Activated T-cell treated with anti-CD3 and anti-CD28 coated beads, Interleukin-2, amount 50 U/mL, for 1 hour (primary cell): ENCODE measurements around the gene UBE3D.
"Not testable (repeated sequence)": the region's sequence is repeated elsewhere in the genome, so short reads cannot be mapped to it uniquely, and the experiment has no call there.

ENCODE experiments used
- DNase-seq: peaks from one replicate; pipeline ENCODE4 v3.0.0-alpha.2; 2020

Gene UBE3D

DNA sequence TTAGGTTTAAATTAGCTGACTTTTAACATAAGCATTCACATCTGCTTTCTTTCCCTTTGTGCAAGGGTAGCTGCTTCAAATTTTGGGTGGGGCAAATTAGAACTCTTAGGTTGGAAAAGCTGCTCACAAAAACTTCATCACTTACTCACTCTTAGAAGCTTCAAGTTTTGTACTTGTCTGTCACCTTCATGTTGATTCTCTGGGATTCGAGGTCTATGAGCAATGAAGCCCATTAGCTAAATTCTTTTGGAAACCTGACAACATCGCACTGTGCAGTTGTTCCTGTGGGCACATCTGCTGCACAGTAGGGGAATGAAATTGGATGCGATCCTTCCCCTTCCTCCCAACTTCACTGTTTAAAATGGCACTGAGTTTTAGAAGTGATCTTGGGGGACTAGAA is 156.1 kb downstream of the UBE3D start:
- DNase-seq: no peak

DNA sequence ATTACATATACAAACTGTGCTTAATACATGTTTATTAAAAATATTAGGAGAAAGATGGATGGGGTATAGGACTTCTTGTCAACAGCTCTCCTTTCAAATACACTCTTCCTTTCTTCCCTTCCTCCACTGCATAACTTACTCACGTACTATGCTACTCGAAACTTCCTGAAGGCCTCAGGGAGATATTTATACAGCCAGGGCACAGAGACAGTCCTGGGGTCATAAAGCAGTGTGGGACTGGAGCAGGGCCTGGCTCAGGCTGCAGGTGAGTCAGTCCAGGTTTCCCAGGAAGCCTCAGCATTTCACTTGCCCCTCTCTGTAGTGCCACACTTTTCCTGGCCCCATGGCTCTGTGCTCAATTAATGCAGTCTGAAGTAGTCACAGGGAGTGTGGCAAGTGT is 157.0 kb downstream of the UBE3D start:
- DNase-seq: no peak

DNA sequence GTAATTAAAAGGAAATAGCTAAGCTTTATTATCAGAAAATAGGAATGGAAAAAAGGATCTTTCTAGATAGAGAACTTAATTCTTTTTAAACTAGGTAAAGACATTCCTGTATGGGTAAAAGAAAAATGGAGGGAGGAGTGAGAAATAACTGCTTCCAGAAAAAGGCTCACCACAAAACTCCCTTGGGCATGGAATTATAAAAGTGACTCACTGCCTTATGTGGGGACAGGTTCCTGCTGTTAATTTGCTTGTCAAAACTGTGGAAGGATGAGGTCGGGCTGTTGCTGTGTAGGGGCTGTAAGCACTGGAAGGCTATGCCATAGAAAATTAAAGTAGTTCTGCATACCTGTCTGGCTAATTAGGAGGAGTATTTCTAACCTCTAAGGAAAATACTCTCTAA is 158.7 kb downstream of the UBE3D start:
- no peak for DNase-seq

DNA sequence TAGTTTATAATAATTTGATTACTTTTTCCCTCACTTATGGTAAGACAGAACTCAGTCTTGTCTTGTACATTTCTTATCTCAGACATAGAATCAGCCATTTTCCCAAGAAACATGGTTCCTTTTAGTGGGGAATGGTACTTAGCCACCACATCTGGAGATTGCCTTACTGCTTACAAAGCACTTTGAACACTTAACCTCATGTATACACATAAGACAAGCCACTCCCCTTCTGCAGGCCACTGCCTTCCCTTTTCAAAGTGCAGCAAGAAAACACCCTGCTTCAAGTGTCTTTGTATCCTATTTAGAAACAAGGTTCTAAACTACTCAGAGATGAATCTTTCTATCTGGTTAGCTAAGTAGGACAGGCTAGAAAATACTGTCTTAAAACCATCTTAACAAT is 159.2 kb downstream of the UBE3D start:
- DNase-seq: no peak

DNA sequence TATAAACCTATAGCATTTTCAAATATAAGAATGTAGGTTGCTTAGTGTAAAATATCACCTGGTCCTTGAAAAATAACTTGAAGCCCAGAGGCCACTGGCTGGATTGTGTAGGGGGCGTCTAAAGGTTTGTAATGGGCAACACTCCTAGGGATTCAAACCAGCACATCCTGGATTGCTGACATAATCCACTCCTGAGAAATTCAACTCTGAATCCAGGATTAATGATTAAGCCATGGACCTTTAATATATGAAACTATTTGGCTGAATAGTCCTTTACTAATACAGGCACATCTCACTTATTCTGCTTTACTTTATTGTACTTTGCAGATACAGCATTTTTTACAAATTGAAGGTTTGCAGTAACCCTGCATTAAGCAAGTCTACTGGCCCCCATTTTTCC is 160.8 kb downstream of the UBE3D start:
- no peak for DNase-seq

DNA sequence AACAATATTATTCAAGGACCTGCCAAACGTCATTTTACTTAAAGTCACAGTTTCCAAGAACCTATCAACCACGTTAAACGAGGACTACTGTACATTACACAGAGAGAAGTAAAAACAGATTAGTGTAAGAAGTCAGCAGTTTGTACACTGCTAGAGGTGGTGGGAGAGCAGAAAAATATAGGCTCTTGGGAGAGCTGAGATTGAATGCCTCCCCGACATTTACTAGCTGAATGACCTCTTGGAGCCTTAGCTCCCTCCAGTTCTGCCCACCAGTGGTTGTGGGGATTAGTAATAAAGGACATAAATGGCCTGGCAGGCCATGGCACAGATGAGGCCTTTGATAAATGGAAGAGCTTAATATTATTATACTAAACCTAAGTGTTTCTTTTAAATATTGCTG is 161.4 kb downstream of the UBE3D start:
- DNase-seq: no peak

DNA sequence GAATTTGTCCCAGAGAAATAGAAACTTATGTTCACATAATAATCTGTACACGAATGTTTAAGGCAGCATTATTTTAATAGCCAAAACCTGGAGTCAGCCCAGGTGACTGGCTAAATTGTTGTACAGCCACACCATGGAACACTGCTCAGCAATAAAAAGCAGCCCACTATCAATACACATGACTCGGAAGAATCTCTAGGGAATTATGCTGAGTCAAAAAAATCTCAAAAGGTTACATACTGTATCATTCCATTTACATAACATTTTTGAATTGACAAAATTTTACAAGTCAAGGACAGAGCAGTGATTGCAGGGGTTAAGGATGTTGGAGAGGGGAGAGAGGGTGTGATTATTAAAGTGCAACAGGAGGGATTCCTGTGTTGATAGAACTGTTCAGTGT is 163.4 kb downstream of the UBE3D start:
- DNase-seq: no peak

DNA sequence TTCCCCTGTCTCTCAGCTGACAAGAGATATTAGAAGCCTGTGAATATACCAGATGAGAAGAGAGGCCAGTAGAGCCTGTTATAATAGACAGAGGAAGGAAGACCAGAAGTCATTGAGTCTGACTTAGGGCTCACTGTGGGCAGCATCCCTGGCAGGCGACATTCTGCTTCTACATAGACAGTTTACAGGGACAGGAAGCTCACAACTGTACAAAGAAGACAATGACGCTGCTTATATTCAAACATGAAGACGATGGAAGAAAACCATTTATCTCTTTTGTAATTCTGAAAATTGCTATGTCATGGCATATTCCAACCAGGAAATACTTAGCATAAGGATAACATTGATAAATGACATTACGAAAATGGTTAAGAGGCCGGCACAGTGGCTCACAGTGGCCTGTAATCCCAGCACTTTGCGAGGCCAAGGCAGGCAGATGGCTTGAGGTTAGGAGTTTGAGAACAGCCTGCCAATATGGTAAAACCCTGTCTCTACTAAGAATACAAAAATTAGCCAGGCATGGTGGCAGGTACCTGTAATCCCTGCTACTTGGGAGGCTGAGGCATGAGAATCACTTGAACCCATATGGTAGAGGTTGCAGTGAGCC is 170.9 kb downstream of the UBE3D start:
- no peak for DNase-seq

DNA sequence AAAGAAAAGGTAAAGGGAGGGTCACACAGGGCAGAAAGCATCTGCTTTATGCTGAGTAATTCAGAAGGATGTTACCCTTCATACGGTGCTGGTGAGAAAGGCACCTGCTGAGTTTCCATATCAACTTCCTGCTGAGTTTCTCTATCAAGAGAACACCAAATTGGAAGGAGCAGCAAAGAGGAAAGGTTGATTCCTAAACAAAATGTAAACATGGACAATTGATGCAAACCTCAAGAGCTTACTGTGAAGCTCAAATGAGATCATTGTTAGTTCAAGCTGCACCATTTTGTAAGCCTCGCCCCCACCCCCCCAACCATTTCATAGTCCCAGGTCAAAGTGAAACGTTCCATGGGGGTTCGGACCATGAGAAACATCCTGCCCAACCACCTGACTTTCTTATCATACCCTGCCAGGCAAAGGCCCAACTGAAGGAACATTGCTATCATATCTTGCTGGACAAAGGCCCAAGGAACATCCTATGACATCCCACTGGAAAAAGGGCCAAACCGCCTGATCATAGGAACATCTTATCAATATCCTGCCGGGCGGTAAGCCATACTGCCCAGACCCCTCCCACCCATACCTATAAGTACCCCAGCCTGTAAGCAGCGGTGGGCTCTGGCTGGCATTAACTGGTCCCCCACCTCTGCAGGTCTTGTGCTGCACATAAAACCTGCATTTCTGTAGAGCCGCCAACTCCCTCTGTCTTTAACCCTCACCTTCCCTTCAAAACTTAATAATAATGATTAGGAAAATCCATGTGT is 171.6 kb downstream of the UBE3D start:
- no peak for DNase-seq

DNA sequence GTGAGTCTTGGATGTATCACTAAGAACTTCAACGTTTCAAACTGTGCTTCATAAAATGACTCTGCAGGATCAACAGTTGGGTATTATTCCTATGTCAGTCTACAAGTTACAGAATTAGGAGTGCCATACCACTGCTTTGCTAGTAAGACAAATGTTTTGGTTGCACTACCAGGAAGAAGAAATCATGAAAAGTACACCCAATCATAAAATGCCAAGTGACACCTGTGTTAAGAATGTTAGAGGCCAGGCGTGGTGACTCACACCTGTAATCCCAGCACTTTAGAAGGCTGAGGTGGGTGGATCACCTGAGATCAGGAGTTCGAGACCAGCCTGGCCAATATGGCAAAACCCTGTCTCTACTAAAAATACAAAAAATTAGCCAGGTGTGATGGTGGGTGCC is 174.1 kb downstream of the UBE3D start:
- DNase-seq: not testable (repeated sequence)

DNA sequence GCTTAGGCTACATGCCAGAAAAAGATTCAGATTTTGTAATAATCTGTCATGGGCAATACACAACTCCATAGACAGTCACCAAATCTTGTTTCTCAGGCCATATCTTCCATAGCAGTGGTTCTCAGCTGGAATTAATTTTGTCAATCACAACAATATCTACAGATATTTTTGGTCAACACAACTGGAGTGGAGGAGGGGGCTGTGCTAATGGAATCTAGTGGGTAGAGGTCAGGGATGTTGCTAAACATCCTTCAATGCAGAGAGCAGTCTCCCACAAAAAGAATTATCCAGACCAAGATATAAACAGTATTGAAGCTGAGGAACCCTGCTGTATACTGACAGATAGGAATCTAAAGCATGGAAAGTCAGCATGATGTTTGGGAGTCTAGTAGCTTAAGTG is 174.6 kb downstream of the UBE3D start:
- no peak for DNase-seq

DNA sequence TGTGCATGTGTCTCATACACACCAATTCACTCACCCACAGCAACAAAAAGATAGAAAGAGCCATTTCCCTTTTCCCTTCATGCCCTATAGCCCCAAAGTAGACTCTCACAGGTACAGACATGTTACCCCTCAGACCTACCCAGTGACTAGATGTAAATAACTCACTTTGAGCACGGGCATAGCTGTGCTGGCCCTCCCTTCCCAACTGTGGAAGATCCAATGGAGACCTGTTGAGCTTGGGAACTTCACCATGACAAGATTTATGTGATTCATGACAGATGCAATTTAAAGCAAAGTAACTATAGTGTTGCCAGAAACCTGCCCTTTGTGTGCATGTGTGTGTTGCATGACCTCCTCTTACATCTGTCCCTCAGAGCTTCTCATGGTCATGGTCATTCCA is 175.4 kb downstream of the UBE3D start:
- no peak for DNase-seq

DNA sequence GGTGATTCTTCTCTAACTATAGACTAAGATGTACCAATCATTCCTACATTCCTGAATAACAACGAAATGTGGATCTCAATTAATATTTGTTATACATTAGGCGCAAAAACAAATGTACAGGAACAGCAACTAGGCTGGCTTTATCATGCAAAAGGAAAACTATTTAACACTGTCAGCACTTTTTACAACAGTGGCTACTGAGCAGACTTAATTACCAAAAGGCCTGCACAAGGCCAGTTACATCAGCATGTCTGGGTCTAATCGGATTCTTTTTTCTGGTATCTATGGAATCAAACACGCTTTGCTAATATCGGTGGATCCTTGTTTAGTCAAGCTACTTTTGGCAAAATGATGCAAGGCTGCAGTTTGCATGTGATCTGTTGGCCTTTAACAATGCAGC is 176.5 kb downstream of the UBE3D start:
- DNase-seq: no peak

DNA sequence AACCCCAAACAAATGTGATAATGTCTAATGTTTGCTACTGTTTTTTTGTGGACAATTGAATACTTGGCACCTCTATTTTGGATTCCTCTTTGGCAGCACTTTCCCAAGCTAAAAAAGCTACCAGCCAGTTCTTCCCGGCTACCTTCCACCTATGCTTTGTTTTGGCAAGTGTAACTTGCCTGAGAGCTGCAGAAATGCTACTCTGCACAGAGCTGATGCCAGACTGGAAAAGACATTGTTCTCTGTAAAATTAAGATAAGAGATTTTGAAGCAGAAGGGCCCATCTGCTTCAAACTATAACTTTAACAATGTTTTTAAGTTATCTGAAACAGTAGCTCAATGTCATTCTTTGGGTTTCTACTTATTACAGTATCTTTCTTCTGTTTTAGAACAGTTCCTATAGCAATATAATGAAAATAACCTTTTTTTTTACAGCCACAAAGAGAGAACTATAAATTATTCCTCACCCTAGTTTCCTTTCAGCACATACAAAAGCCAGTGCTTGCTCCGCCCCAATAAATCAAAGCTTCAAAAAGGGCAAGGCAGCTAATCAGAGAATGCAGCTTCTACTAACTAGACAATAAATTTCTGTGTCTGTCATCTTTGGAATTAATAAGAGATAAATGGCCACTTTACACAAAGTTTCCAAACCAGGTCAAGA is 183.1 kb downstream of the UBE3D start:
- DNase-seq: no peak

DNA sequence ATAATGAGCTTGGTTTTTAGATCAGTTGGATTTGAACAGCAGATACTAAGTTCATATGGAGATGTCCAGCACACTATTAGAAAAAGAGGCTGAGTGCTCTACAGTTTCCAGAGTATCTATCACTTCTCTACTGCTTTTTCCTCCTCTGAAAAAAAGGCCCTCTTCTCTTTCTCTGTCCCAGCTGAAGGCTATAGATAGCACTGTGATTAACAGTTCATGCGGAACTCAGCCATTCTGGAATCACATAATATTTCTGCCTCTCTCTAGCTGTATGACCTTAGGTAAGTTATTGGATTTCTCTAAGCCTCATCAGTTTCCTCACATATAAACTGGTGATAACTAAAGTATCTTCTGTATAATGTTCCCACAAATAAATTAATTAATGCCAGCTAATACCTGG is 184.1 kb downstream of the UBE3D start:
- DNase-seq: no peak

DNA sequence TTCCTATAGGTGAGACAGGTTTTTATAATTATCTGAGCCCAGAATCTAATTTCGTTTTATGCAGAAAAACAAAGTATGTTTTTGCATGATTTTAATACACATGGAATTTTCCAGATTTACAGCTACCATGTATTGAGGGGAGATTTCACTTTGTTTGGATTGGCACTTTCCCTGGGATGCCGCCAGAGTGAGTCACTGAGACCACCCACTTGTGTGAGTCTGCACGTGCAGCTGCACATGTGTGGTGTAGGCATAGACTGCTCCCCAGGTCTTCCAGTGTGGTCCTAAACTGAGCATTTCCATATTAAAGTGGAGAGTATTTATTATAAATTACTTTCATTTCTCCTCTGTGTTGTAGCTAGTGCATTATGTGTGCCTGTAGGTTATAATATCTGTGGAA is 186.8 kb downstream of the UBE3D start:
- no peak for DNase-seq

DNA sequence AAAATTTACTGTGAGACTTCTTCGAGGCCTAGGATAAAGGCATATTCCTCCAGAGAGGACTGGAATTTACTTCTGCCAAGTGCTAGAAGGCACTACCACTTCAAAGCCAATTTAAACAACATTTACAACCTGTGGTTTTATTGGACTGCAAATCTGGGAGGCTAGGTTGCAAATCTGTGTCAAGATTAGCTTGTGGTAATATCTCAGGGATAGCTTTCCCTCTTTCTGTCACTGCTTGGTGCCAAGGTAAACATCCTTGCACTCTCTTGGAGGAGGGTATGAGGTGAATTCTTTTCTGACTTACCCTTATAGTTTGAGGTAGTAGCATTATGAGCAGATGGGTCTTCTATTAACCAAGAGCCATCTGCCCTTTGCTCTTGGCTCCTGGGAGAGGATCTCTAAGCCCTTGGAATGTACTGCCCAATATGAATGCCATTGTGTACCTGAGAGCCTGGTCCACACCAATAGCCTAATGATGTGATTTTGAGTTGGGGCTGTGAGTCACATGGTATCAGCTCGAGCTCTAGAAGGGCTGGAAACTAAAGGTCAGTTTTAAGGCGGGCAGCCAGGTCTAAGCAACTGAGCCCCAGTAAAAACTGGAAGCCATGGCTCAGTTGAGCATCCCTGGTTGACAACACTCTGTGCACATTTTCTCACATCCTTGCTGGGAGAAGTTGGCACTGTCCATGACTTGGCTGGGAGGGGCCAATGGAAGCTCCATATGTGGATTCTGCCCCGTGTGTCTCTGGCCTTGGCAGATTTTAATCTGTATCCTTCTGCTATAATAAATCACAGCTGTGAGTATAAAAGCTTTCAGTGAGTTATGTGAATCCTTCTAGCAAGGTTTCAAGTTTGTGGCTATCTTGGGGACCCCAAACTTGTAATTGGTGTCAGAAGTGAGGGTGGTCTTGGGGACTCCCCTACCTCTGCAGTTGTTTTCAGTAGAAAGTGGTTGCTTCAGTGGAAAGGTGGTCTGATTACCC is 188.1 kb downstream of the UBE3D start:
- DNase-seq: no peak

DNA sequence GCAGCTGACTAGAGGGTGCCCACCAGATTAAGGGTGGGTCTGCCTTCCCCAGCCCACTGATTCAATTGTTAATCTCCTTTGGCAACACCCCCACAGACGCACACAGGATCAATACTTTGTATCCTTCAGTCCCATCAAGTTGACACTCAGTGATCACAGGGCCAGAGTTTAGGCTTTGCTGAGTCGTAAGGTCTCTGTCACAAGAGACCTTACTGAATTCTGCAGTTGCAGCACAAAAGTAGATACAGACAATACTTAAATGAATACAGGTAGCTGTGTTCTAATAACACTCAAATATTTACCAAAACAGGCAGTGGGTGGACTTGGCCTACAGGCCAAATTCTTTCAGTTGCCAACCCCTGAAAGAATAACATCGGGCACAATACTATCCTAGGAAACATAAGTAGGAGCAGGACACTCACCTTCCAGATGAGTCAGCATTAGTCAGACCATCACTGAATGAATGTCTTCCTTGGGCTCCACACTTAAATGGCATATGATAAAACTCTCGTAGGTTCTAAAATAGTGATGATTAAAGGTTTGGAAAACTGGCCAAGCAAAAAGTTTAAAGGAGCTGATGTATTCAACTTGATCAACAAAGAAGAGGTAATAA is 190.0 kb downstream of the UBE3D start:
- DNase-seq: no peak

DNA sequence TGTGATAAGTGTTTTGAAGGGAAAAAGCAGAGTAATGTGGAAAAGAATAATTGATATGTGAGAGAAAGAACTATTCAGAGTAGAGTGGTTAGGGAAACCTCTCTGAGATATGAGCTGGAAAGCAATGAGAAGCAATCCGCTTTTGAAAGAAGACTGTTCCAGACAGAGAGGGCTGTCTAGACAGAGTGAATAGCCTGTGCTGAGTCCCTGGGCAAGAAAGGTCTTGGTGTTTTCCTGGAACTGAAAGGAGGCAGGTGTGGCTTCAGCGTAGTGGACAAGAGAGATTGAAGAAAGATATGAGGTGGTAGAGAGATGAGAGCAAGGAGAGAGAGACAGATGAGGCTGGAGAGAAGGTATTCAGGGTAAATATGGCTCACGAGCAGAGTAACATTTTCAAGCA is 190.8 kb downstream of the UBE3D start:
- DNase-seq: no peak

DNA sequence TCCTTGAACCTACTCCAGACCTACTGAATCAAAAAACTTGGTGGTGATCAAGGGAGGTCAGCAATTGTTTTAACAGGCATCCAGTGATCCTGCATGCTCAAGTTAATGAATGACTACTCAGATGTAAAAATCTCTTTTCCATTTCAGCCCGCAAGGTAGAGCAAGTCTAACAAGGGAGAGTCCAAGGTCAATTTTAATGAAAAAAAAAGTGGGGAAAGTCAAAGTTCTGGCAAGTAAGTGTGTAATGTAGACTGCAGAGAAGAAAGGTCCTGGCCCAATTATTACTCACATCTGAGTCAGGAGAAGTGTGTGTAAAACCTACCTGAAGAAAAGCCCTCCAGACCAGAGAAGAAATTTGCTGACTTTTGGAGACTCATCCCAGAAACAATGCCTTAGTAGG is 193.5 kb downstream of the UBE3D start:
- DNase-seq: no peak

DNA sequence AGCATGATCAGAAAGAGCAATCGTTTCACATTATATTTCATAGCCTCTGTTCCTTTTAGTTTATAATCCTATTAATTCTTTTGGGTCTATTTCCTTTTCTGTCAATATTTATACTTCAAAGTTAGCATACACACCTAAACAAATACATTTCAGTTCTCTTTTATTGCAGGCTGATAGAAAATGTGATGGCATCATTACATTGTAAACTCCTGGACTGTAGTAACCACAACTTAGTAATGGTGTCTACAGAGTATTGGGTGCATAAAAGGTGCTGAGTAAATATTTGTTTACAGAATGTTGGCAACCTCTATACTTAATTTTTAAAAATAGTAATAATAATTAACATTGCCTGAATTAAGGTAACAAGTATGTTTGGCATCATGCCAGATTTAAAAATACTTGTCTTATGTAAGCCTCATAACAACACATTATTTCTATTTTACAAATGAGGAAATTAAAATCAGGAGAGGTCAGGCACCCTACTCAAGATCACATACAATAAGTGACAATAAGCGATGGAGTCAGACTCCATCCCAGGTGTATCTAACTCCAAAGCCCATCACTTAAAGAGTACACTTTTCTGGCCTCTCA is 195.0 kb downstream of the UBE3D start:
- DNase-seq: no peak

DNA sequence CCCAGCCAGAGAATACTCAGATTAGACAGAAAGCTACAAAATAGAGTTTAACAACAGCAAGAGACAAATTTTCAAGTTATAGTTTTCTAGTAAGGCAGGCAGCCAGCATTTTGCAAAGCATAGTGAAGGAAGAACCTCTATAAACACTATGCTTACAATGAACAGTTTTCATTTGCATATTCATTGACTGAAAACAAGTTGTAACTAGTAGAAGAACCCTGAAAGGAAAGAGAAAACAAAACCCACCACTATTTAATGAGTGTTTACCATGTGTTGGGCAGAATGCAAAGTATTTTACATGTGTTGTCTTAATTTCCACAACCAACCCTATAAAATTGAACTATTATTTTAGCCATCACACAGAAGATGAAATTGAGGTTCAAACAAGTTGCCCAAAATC is 196.1 kb downstream of the UBE3D start:
- no peak for DNase-seq
